NT2/D1 (cell line): Measurements from ENCODE around the gene NUDT6.

ENCODE experiments used
- SUZ12 ChIP-seq: IDR thresholded peaks from 2 replicates; pipeline ENCODE4 v1.6.1; 2011; ENCODE audit not compliant: insufficient read length, insufficient read depth; ENCODE audit errors: extremely low read depth
- YY1 ChIP-seq: IDR thresholded peaks from 2 replicates; pipeline ENCODE4 v1.6.1; 2011; ENCODE audit not compliant: insufficient read length, insufficient read depth
- ZNF274 ChIP-seq: IDR thresholded peaks from 2 replicates; pipeline ENCODE4 v1.6.1; 2011; ENCODE audit warnings: mild to moderate bottlenecking, low read depth, low read length

DNA sequence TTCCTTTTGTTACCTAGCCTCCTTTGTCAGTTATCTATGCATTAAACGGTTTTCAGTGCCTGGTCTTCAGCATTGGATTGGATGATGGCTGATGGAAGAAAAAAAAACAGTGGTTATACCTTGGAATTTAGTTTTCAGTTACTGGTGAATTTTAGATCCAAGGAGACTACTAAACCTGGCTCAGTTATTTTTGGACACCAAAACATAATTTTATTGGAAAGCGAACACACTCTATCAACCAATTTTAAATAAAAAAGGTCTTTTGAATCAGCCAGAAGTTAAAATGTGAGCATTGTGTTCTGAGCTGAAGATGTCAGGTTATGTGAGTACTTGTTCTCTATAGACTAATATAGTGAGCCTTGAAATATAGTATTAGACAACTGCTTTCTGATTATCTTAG lies 63.7 kb downstream of the NUDT6 start:
- TF ChIP-seq ZNF274 = no peak
- TF ChIP-seq SUZ12 = no peak
- no peak for TF ChIP-seq YY1
